Esophagus muscularis mucosa (tissue), 4 donors: ENCODE measurements around the gene IGF1R. TPM values are rescaled to one million over a fixed set of nuclear protein-coding genes. Genes with fewer than 3 reads are reported as not detected.

Source experiments
- DNase-seq: peaks from one replicate; pipeline ENCODE4 v3.0.0-alpha.2; 2017; ENCODE audit errors: extremely low spot score
- H3K27ac ChIP-seq, 4 donors: fragments of 200-600 bp; sonication (generic); replicated peaks in 1 of 4; 1 replicate in 3 of 4; 2 replicates in 1 of 4; pipeline ENCODE4 v1.5.1; 2016 to 2019; ENCODE audit warnings: mild to moderate bottlenecking in 1 of 4
- H3K27me3 ChIP-seq, 4 donors: fragments of 200-600 bp; sonication (generic); one replicate each; pipeline versions ENCODE4 v1.5.1 to v1.6.0; 2016 to 2019
- H3K36me3 ChIP-seq, 4 donors: fragments of 200-600 bp; sonication (generic); one replicate each; pipeline ENCODE4 v1.5.1; 2016 to 2019
- H3K4me1 ChIP-seq, 4 donors: fragments of 200-600 bp; sonication (generic); one replicate each; pipeline ENCODE4 v1.5.1; 2016 to 2019
- H3K4me3 ChIP-seq, 4 donors: fragments of 200-600 bp; sonication (generic); 1 replicate in 2 of 4; 2 replicates in 2 of 4; pipeline ENCODE4 v1.5.1; 2016 to 2019; ENCODE audit warnings: mild to moderate bottlenecking in 4 of 4, moderate library complexity in 1 of 4
- H3K9me3 ChIP-seq, 4 donors: fragments of 200-600 bp; sonication (generic); 1 replicate in 3 of 4; 2 replicates in 1 of 4; pipeline ENCODE4 v1.5.1; 2016 to 2019
- CTCF ChIP-seq, 3 experiments: fragments of 200-600 bp in 2 of 3; fragments of 450-650 bp in 1 of 3; sonication (generic) in 2 of 3; IDR thresholded peaks; one replicate each; pipeline ENCODE4 v1.5.1; 2017 to 2019; ENCODE audit warnings: antibody characterized with exemption in 3 of 3, mild to moderate bottlenecking in 2 of 3, moderate library complexity in 1 of 3
- EP300 ChIP-seq: sonication (generic); formaldehyde crosslinking; IDR thresholded peaks from one replicate; pipeline ENCODE4 v1.6.1; 2017; ENCODE audit warnings: antibody characterized with exemption
- POLR2A ChIP-seq: fragments of 450-650 bp; IDR thresholded peaks from one replicate; pipeline ENCODE4 v1.6.1; 2017; ENCODE audit warnings: antibody characterized with exemption, moderate library complexity, mild to moderate bottlenecking, low read depth
- POLR2AphosphoS5 ChIP-seq, 2 donors: sonication (generic); formaldehyde crosslinking; IDR thresholded peaks; one replicate each; pipeline ENCODE4 v1.6.1; 2017; ENCODE audit warnings: antibody characterized with exemption in 2 of 2
- WGBS: methylation state at CpG from one replicate; pipeline ENCODE4 v1.1.5; 2018; 5-methylcytosine and 5-hydroxymethylcytosine counted together
- intact Hi-C: fragments of 100-400 bp; cut with DNase I; formaldehyde crosslinking; loops from one replicate; pipeline ENCODE4 v1.15.1; 2023
- total RNA-seq, 4 donors: library from RNA; depleted of rRNA; stranded (reverse); fragments of >200 nt; gene quantifications; one replicate each; pipeline versions ENCODE4 v1.1.0 to v1.2.1, GENCODE V29; 2016

The IGF1R gene
- total RNA-seq, 4 donors from 2014 or later = 33.6 to 95.3 (median 49.7) TPM

- no peak for TF ChIP-seq POLR2A
- no peak for TF ChIP-seq EP300
- TF ChIP-seq POLR2AphosphoS5 (IDR thresholded peaks at IDR 0.05) = no peak
- TF ChIP-seq CTCF (IDR thresholded peaks at IDR 0.05) = no peak
Measured at GRCh38 chr15:98812716-98813446, 164.5 kb downstream of the IGF1R start.

GRCh38 chr15:98813951-98814350, 165.6 kb downstream of the IGF1R start:
- Histone ChIP-seq H3K27me3 (no peaks in the 10 kb centered on the region), H3K9me3 (no peaks in the 10 kb centered on the region), H3K36me3 (no peaks in the 10 kb centered on the region), H3K27ac (no peak overlapping the region), H3K4me3 (no peak overlapping the region), H3K4me1 (peaks cover 0 to 12% (median 7%) of the 10 kb centered on the region in 4 donors)
- DNase-seq = no peak
- TF ChIP-seq CTCF (IDR thresholded peaks at IDR 0.05) = no peak
- TF ChIP-seq POLR2A = no peak
- TF ChIP-seq EP300 = no peak
- TF ChIP-seq POLR2AphosphoS5 (IDR thresholded peaks at IDR 0.05) = no peak
- WGBS = 93% methylated on average over 4 of the region's 4 CpGs
- intact Hi-C loops = no loop called here

More at GRCh38 chr15:98812716-98813446, 164.5 kb downstream of the IGF1R start:
- no peak overlapping the region for H3K27ac ChIP-seq
- 87% methylated on average over 8 of the region's 8 CpGs for WGBS
- no peaks in the 10 kb centered on the region for H3K36me3 ChIP-seq
- H3K4me3 ChIP-seq = no peak overlapping the region
- H3K9me3 ChIP-seq = no peaks in the 10 kb centered on the region
- H3K4me1 ChIP-seq = peaks cover 0 to 16% (median 8%) of the 10 kb centered on the region in 4 donors
- intact Hi-C loops = no loop called here
- DNase-seq = no peak
- no peaks in the 10 kb centered on the region for H3K27me3 ChIP-seq

- H3K9me3 ChIP-seq = no peaks in the 10 kb centered on the region
- no peak overlapping the region for H3K4me3 ChIP-seq
- no peak overlapping the region for H3K27ac ChIP-seq
- peaks cover 0 to under 1% (median under 1%) of the 10 kb centered on the region in 4 donors for H3K4me1 ChIP-seq
- H3K36me3 ChIP-seq = no peaks in the 10 kb centered on the region
- no peak for TF ChIP-seq POLR2AphosphoS5 (IDR thresholded peaks at IDR 0.05)
- no peak for TF ChIP-seq EP300
- no peak for TF ChIP-seq POLR2A
- intact Hi-C loops = no loop called here
- DNase-seq = no peak
- no peaks in the 10 kb centered on the region for H3K27me3 ChIP-seq
- WGBS = 76% methylated on average over 5 of the region's 5 CpGs
Measured at GRCh38 chr15:98815207-98815606, 166.9 kb downstream of the IGF1R start.

GRCh38 chr15:98817745-98818144, 169.4 kb downstream of the IGF1R start:
- TF ChIP-seq CTCF (IDR thresholded peaks at IDR 0.05) (no peak), POLR2AphosphoS5 (IDR thresholded peaks at IDR 0.05) (no peak)
- Histone ChIP-seq H3K36me3 (no peaks in the 10 kb centered on the region), H3K9me3 (no peaks in the 10 kb centered on the region), H3K4me3 (no peak overlapping the region), H3K27ac (no peak overlapping the region), H3K4me1 (peaks cover 0 to 4% (median 2%) of the 10 kb centered on the region in 4 donors), H3K27me3 (no peaks in the 10 kb centered on the region)
- no peak for DNase-seq
- intact Hi-C loops = no loop called here
- WGBS = 100% methylated on average over 2 of the region's 2 CpGs

GRCh38 chr15:98823012-98823458, 174.7 kb downstream of the IGF1R start:
- intact Hi-C loops = no loop called here
- TF ChIP-seq POLR2A = no peak
- TF ChIP-seq CTCF (IDR thresholded peaks at IDR 0.05) = no peak
- no peak for TF ChIP-seq POLR2AphosphoS5 (IDR thresholded peaks at IDR 0.05)
- TF ChIP-seq EP300 = no peak
- no peaks in the 10 kb centered on the region for H3K27me3 ChIP-seq
- no peaks in the 10 kb centered on the region for H3K36me3 ChIP-seq
- H3K4me3 ChIP-seq = no peak overlapping the region
- no peak for DNase-seq
- H3K9me3 ChIP-seq = no peaks in the 10 kb centered on the region
- 45% methylated on average over 2 of the region's 2 CpGs for WGBS
- H3K4me1 ChIP-seq = peaks cover 8 to 29% (median 18%) of the 10 kb centered on the region in 4 donors
- no peak overlapping the region for H3K27ac ChIP-seq
